GM10266 (cell line): ENCODE data around the gene PARVG.

Experiments used
- DNase-seq: peaks from one replicate; pipeline ENCODE4 v3.0.0; 2012; ENCODE audit errors: extremely low spot score
- TF ChIP-seq, protein P1 (sequence below): IDR thresholded peaks from 2 replicates; pipeline ENCODE4 v1.5.1; 2012; ENCODE audit warnings: mild to moderate bottlenecking, low read depth; ENCODE audit not compliant: control insufficient read depth, insufficient read depth; ENCODE audit errors: missing control alignments

The PARVG gene

GRCh38 chr22:44195189-44195871 is 14.6 kb downstream of the PARVG start:
- DNase-seq = no peak
- TF ChIP-seq, protein P1, sequence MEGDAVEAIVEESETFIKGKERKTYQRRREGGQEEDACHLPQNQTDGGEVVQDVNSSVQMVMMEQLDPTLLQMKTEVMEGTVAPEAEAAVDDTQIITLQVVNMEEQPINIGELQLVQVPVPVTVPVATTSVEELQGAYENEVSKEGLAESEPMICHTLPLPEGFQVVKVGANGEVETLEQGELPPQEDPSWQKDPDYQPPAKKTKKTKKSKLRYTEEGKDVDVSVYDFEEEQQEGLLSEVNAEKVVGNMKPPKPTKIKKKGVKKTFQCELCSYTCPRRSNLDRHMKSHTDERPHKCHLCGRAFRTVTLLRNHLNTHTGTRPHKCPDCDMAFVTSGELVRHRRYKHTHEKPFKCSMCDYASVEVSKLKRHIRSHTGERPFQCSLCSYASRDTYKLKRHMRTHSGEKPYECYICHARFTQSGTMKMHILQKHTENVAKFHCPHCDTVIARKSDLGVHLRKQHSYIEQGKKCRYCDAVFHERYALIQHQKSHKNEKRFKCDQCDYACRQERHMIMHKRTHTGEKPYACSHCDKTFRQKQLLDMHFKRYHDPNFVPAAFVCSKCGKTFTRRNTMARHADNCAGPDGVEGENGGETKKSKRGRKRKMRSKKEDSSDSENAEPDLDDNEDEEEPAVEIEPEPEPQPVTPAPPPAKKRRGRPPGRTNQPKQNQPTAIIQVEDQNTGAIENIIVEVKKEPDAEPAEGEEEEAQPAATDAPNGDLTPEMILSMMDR = no peak

GRCh38 chr22:44196241-44196640 is 15.5 kb downstream of the PARVG start:
- no peak for DNase-seq
- TF ChIP-seq, protein P1 = no peak

DNA sequence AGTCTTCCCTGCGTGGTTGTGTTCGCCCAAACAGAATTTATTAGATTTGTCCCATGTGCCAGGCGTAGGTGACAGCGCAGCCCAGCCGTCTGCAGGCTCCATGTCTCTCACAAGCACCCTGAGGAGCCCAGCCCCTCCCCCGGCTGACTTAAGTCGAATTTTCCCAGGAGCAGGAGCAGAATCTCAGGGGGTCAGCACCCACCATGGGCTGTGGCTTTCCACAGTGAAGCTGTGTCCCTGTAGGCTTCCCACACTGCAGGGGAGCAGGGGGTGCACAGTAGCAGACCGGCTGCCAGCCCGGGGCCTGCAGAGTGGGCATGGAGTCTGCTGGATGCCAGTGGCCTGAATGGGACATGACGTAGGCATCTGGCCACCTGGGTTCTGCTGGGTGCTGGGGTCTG is 16.0 kb downstream of the PARVG start:
- TF ChIP-seq, protein P1 = no peak

DNA sequence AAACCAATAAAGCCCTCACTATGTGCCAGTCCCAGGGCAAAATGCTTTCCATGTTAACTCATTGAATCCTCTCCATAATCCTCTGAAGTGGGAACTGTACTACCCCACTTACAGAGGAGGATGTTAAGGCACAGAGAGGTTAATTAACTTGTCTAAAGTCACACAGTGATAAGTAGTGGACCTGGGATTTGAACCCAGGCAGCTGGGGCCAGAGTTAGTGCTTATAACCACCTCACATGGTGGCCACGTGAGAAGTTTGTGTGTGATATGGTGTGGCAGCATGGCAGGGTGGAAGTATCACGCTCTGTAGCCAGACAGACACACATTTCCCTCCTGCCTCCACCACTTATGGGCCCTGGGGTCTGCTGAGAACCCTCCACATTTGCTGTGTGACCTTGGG is 16.5 kb downstream of the PARVG start:
- no peak for DNase-seq

More for the DNA sequence above, 16.0 kb downstream of the PARVG start:
- DNase-seq = no peak

DNA sequence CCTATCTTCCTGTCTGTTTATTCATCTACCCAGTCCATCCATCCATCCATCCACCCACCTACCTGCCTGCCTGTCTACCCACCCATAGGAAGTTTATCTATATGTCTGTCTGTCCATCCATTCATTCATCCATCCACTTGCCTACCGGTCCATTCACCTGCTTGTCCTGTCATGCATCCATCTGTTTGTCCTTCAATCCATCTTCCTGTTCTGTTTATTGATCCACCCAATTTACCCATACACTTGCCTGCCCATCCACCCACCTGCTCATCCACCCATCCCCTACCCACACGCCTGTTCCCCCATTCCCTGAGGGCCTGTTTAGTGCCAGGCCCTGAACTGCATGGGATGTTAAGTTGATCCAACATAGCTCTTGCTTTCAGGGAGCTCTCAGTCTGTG is 18.4 kb downstream of the PARVG start:
- TF ChIP-seq, protein P1 = no peak
- no peak for DNase-seq

More for the DNA sequence above, 16.5 kb downstream of the PARVG start:
- TF ChIP-seq, protein P1 = no peak

- TF ChIP-seq, protein P1 = no peak
- no peak for DNase-seq
Measured at GRCh38 chr22:44199866-44200265, 19.1 kb downstream of the PARVG start.

GRCh38 chr22:44200451-44200850 is 19.7 kb downstream of the PARVG start:
- TF ChIP-seq, protein P1 = no peak
- DNase-seq = no peak
